ENCODE results near the gene C20orf144.

Gene C20orf144

DNA sequence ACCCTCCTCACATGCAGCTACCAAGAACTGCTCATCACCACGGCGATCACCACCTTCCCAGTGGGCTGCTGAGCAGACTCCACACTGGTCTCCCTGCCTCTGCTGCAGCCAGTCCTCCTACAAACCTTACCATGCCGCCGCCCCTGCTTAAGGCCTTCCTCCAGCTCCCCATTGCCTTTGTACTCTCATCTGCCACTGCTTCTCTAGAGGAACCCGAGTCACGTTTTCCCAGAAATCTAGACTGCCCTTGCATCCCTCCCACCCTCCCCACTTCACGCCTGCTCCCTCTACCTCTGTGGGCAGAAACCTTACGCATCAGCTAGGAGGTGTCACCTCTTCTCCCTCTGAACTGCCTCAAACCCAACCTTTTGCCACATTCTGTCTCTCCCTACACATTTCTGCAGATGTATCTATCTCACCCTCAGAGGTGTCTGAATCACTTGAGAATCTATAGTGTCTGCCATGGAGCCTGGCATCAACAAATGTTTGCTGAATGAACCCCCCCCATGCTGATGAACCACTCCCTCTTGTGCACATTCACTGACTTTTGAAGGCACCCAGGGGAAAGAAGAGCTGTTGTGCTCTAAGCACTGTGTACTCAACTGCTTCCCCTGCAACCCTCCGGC lies 19.7 kb downstream of the C20orf144 start:
- no peaks in the 10 kb centered on the region for H3K27me3 Mint-ChIP-seq (ENCODE audit: low read depth)
- H3K4me3 Mint-ChIP-seq, result no peak overlapping the region
- H3K36me3 Mint-ChIP-seq (ENCODE audit: low read depth), result peaks cover 11% of the 10 kb centered on the region
- H3K27ac Mint-ChIP-seq, result no peak overlapping the region
- TF ChIP-seq, protein P1, sequence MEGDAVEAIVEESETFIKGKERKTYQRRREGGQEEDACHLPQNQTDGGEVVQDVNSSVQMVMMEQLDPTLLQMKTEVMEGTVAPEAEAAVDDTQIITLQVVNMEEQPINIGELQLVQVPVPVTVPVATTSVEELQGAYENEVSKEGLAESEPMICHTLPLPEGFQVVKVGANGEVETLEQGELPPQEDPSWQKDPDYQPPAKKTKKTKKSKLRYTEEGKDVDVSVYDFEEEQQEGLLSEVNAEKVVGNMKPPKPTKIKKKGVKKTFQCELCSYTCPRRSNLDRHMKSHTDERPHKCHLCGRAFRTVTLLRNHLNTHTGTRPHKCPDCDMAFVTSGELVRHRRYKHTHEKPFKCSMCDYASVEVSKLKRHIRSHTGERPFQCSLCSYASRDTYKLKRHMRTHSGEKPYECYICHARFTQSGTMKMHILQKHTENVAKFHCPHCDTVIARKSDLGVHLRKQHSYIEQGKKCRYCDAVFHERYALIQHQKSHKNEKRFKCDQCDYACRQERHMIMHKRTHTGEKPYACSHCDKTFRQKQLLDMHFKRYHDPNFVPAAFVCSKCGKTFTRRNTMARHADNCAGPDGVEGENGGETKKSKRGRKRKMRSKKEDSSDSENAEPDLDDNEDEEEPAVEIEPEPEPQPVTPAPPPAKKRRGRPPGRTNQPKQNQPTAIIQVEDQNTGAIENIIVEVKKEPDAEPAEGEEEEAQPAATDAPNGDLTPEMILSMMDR (IDR thresholded peaks at IDR 0.05; ENCODE audit: unreplicated experiment in 3 of 3), result no peak
- peaks cover 29% of the 10 kb centered on the region for H3K4me1 Mint-ChIP-seq
- no peaks in the 10 kb centered on the region for H3K9me3 Mint-ChIP-seq

DNA sequence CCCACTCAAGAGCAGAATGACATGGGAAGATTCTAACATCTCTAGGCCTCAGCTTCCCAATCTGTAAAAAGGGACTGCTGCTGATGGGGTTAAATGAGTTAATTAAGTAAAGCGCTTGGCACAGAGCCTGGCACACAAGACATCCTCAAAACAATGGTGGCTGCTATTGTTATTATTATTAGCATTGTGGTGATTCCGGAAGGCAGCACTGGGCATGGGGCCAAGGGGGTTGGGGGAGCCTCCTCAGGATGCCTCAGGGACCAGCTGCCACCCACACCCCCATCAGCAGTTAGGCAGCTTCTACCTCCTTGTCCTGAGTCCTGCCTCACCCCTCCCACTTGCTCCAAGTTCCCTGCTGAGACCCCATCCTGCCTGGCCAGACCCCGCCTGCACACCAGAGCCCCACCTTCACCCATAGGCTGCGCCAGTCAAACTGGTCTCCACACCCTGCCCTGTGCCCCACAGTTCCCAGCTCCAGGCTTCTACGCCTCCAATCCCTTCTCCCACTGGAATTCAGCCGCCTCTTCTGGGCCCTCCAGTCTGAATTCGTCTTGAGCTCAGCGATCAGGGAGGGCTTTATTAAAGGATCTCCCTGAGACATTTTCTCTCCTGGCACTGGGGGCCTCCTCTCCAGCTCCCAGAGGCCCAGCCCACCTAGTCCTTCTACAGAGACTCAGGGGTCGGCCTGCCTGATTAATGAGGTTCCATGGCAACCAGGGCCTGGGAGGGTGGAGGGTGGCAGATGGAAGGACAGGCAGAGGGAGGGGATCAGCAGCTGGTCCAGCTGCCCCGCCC lies 22.6 kb downstream of the C20orf144 start:
- TF ChIP-seq, protein P1 (IDR thresholded peaks at IDR 0.05; ENCODE audit: unreplicated experiment in 3 of 3), result no peak
- Mint-ChIP-seq H3K27me3 (ENCODE audit: low read depth) (no peaks in the 10 kb centered on the region), H3K4me1 (peaks cover 15% of the 10 kb centered on the region), H3K4me3 (peak overlapping the region; percentile 76 to 86 (median 78)), H3K9me3 (no peaks in the 10 kb centered on the region), H3K27ac (peak overlapping the region; percentile 30 to 69 (median 62)), H3K36me3 (ENCODE audit: low read depth) (no peaks in the 10 kb centered on the region)

DNA sequence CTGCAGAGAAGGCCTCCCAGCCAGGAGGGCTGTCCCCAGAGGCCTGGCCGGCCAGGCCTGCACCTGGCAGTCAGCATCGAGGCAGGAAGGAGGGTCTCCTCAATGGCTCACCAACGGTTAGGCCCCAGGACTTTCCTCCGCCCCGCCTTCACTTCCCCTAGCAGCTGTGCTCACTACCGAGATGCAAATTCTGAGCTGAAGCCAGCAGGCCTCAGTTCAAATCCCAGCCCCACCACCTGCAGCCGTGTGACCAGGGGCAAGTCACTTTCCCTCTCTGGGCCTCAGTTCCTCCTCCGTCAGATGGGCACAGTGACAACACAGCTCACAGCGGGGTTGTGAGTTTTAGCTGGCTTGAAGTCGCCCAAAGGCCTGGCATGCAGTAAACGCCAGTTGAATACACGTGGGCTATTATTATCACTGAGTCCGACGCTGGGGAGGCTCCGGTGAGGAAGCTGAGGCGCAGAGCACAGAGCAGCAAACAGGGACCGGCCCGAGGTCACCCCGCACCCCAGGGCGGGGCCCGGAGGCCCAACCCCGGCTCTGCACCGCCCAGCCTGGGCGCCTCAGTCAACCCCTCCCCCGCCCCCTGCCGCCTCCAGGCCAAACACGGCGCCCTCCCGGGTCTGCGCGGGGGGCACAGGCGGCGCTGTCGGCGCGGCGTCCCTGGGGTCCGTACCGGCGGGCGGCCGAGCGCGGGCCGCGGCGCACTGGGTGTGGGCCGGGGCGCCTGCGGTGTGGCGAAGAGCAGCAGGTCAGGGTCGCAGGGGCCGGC lies 23.4 kb downstream of the C20orf144 start:
- no peaks in the 10 kb centered on the region for H3K9me3 Mint-ChIP-seq
- no peaks in the 10 kb centered on the region for H3K27me3 Mint-ChIP-seq (ENCODE audit: low read depth)
- H3K36me3 Mint-ChIP-seq (ENCODE audit: low read depth), result no peaks in the 10 kb centered on the region
- peaks cover 15% of the 10 kb centered on the region for H3K4me1 Mint-ChIP-seq
- TF ChIP-seq, protein P1 (IDR thresholded peaks at IDR 0.05; ENCODE audit: unreplicated experiment in 3 of 3), result no peak
- H3K4me3 Mint-ChIP-seq, result peak overlapping the region; percentile 76 to 86 (median 78)
- no peak overlapping the region for H3K27ac Mint-ChIP-seq

DNA sequence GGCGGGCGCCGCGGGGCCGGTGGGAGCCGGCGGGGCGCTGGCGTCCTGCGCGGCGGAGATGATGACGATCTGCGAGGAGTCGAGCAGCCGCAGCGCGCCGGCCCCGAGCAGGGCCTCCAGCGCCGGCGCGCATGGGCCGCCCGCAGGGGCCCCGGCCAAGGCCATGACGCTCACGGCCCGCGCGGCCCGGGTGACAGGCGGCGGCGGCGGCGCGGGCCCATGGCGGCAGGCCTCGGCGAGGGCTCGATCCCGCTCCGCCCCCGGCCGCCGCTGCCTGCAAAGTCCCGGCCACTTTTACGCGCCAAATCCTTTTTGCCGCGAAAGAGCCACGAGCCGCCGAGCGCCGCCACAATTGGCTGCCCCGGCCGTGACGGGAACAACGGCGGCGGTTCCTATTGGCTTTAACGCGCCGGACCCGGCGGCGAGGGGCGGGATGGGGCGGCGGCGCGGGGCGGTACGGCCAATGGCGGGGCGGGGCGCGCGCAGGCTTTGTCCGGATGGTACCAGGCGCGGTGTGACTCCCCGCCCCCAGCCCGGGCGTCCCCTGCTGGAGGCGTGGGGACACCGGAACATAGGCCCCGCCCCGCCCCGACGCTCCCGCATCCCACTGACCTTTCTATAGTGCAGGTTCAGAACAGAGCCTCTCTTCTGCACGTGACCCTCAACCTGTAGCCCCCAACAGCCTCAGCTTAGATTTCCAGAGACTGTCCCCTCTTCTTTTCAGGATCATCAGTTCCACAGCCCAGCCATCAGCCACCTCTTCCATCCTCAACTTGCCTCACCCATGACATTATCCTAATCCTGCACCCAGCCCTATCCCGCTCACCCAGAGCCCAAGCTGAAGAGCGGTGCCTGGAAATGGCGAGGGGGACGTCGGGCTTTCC lies 24.2 kb downstream of the C20orf144 start, which contains the start of gene E2F1:
TSS of gene E2F1 (minus strand) at position 286 of the 884 bp plus-strand sequence. CDS start at position 165, 121 bp downstream.
- H3K27me3 Mint-ChIP-seq (ENCODE audit: low read depth), result no peaks in the 10 kb centered on the region
- TF ChIP-seq, protein P1 (IDR thresholded peaks at IDR 0.05; ENCODE audit: unreplicated experiment in 3 of 3), result peak; percentile 17 to 45 (median 37)
- H3K4me3 Mint-ChIP-seq, result peak within 1 kb of the TSS; percentile 82 to 90 (median 87)
- no peaks in the 10 kb centered on the region for H3K9me3 Mint-ChIP-seq
- H3K4me1 Mint-ChIP-seq, result peaks cover 15% of the 10 kb centered on the region
- no peaks in the 10 kb centered on the region for H3K36me3 Mint-ChIP-seq (ENCODE audit: low read depth)
- peak within 1 kb of the TSS in 1 of 3 experiments; percentile 37 for H3K27ac Mint-ChIP-seq

DNA sequence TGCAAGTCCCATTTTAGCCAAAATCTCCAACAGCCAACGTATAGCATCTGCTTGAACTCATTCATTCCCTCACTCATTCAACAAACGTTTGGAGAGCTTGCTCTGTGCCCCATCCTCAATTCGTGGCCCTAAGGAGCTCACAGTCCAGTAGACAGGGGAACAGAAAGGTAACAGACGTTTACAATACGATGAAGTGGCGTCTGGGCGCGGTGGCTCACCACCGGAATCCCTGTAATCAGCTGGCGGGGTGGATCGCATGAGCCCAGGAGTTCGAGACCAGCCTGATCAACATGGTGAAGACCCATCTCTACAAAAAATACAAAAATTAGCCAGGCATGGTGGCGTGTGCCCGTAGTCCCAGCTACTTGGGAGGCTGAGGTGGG lies 24.8 kb downstream of the C20orf144 start:
- TF ChIP-seq, protein P1 (IDR thresholded peaks at IDR 0.05; ENCODE audit: unreplicated experiment in 3 of 3), result no peak
- Mint-ChIP-seq H3K9me3 (no peaks in the 10 kb centered on the region), H3K27ac (peak overlapping the region in 1 of 3 experiments; percentile 37), H3K27me3 (ENCODE audit: low read depth) (no peaks in the 10 kb centered on the region), H3K36me3 (ENCODE audit: low read depth) (no peaks in the 10 kb centered on the region), H3K4me3 (peak overlapping the region; percentile 82 to 90 (median 87)), H3K4me1 (peaks cover 15% of the 10 kb centered on the region)

Data from nephron (organoid).